Fibroblast of pulmonary artery (primary cell): ENCODE data around the gene KIAA1217.

Experiments used
- DNase-seq: peaks from one replicate; pipeline ENCODE4 v3.0.0-alpha.2; 2010; ENCODE audit warnings: low read depth
- H3K4me3 ChIP-seq: replicated peaks from 2 replicates; pipeline ENCODE4 v1.5.1; 2011; ENCODE audit warnings: low read depth, mild to moderate bottlenecking, control low read depth, low read length, moderate library complexity
- TF ChIP-seq, protein P1 (sequence below): IDR thresholded peaks from 2 replicates; pipeline ENCODE4 v1.5.1; 2011; ENCODE audit warnings: mild to moderate bottlenecking, control low read depth, low read length, inconsistent platforms; ENCODE audit errors: missing control alignments

KIAA1217 gene

DNA sequence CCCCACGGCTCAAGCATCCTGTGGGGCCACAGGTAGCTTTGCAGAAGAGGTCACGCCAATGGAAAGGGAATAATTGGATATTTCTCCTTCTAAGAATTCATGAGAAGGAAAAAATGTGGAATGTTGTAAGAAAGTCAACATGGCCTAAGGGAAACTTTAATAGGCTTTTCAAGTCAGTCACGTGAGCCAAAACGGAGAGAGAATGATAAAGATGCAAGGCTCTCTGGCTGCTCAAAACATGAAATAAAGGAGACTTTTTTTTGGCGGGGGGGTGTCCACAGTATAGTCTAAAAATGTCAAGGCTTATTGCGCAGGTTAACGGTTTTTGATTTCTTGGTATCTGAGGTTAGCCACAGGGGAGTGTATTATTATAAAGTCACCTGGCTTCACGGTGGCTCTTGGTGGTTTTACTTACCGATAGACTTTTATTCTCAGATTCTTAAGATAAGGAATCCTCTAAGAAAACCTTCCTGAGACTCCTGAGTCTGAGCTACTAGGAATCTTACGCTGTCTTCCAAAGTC is 366.6 kb downstream of the KIAA1217 start:
- TF ChIP-seq, protein P1, sequence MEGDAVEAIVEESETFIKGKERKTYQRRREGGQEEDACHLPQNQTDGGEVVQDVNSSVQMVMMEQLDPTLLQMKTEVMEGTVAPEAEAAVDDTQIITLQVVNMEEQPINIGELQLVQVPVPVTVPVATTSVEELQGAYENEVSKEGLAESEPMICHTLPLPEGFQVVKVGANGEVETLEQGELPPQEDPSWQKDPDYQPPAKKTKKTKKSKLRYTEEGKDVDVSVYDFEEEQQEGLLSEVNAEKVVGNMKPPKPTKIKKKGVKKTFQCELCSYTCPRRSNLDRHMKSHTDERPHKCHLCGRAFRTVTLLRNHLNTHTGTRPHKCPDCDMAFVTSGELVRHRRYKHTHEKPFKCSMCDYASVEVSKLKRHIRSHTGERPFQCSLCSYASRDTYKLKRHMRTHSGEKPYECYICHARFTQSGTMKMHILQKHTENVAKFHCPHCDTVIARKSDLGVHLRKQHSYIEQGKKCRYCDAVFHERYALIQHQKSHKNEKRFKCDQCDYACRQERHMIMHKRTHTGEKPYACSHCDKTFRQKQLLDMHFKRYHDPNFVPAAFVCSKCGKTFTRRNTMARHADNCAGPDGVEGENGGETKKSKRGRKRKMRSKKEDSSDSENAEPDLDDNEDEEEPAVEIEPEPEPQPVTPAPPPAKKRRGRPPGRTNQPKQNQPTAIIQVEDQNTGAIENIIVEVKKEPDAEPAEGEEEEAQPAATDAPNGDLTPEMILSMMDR, result no peak
- no peak overlapping the region for H3K4me3 ChIP-seq
- DNase-seq, result no peak

DNA sequence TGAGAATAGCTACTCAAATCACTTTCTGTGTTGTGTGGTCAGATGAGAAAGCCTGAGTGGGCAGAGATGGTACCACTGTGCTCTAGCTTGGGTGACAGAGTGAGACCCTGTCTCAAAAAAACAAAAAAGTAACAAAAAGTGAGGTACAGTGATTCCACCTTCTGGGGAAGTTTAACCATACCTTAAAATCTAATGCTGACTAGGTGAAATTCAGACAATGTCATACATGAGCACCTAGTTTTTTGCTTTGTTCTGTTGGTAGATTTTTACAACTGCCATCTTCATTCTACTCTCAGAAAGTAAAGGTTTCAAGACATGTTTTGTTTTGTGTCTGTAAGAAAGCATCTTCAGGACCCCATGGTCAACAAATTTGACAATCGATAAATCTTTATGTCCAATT is 370.5 kb downstream of the KIAA1217 start:
- H3K4me3 ChIP-seq, result no peak overlapping the region
- DNase-seq, result no peak
- TF ChIP-seq, protein P1, result no peak

DNA sequence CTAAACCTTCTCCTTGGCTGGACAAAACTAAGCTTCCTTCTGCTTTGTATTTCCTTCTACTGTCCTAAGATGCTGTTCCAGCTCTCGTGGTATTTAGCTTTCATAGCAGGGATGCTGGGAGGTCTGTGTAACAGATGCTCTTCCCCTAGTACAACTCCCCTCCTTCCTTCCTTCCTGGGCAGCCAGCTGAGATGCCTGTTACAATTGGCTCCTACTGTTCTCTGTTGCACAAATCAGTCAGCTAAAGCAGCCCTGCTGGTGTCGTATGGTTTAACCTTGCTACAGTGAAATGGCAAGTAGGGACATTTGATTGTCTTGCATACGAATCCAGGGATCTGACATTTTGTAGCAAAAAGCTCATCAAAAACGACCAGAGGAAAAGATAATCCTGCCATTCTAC is 371.0 kb downstream of the KIAA1217 start:
- no peak for DNase-seq
- TF ChIP-seq, protein P1, result no peak
- no peak overlapping the region for H3K4me3 ChIP-seq

DNA sequence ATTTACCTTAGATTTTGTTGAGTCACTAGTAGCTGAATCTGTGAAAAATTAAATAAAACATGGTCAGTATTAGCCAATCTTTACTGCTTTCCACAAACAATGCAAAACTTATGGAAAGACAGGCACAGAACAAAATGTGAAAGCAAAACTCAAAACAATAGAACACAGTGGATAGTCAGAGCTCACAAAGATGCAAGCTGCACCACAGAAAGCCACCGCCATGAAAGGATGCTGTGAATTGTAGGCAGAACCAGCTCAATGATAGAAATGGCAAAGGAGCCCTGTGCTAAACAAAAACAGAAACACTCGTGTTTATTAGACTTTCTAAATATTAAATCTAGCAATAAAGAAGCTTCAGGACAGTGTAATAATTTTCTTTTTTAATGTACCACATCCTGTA is 380.3 kb downstream of the KIAA1217 start:
- no peak for DNase-seq
- TF ChIP-seq, protein P1, result no peak
- H3K4me3 ChIP-seq, result no peak overlapping the region

DNA sequence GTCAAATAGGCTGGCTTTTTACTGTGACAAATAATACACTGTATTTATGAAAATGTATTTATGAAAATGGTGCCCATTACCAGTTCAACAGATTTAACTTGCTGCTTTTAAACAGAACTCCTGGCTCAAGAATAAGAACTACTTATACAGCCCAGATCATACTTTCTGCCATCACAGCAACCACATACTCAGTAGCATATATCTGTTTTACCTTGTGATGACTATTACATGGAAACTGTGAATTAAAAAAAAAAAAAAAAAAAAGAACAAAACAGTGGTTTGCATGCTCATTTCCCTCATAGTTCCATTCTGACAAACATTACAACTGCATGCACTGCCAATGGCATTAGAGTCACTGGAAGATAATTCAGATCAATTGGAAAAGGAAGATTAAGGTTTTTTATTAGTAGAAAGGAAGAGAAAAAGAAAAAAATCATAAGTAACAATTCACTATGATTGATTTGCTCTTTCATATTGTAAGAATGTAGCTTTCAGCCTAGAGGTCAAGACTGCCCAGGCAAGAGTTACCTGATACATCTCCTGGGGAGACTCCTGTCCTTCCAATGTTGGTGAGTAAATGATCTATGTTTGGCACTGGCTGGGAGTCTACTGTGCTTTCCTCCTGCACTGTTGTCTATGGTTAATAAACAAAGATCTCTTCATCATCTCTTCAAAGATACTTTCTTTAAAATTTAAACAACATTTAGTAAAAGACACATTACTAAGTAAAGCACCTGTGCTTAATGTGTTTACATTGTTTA is 381.9 kb downstream of the KIAA1217 start:
- no peak overlapping the region for H3K4me3 ChIP-seq
- no peak for DNase-seq
- TF ChIP-seq, protein P1, result no peak

DNA sequence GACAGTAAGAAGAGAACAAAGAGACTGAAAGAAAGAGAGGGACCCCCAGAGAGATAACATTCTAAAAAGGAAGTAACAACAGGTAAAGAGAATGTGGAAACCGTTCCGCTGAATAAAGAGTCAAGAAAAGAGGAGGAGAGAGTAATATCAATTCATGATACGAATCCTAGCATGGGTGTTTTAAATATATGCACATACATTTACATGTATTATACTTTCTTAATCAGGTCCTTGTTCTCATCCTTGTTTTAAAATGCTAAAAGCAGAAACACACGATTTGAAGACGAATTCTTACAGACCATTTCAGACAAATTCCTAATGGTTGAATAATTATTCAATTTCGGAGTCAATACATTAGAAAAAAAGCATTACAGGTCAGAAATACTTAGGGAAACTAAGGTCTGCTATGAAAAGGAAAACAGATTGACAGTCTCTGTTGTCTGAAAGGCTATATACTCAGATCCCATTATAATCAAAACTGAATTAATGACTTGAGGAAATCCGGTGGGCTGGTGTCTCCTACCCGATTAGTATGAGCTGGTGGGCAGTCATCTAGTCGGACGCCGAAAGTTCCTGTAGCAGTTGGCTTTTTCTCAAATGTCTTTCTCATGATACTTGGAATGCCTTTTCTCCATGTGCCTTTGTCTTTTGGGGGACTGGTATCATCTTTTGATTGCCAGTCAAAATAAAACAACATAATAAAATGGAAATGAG is 387.4 kb downstream of the KIAA1217 start:
- H3K4me3 ChIP-seq, result no peak overlapping the region
- TF ChIP-seq, protein P1, result no peak
- DNase-seq, result no peak
